ENCODE measurements around the gene NCKAP5. TPM values are rescaled to one million over a fixed set of nuclear protein-coding genes. Genes with fewer than 3 reads are reported as not detected.

NCKAP5 gene
- total and polyA plus RNA-seq, 2 of the 8 experiments (the other 6 are each of a cell fraction or from before 2014, with no cell fraction given), result 0.27 to 0.86 TPM

DNA sequence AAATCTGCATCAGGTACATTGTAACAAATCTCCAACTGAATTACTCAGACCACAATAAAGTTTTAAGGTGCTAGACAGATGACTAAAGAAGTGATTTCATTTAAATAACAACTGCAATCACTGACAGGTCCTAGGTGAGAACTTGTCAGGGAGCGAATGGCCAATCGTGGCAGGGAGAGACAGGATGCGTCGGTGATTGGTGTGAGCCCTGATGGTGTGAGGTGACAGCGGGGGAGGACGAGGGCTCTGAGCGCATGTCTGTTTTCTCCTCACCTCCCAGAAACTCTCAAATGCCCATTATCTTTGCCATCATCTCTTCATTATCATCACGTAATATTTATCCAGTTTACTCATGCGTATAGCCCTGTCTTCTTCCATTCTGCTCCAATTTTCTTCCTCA is 690.3 kb downstream of the NCKAP5 start:
- Histone ChIP-seq H4K5ac (ENCODE audit: insufficient read length, low read depth, low read length) (no peak overlapping the region), H3K27me3 (replicated peaks in 1 of 4; ENCODE audit: control insufficient read depth in 3 of 4, extremely low read depth in 1 of 4, insufficient read depth in 3 of 4, low read length in 3 of 4) (no peaks in the 10 kb centered on the region), H2BK15ac (ENCODE audit: low read length) (no peak overlapping the region), H3K23ac (ENCODE audit: insufficient read length) (no peak overlapping the region), H4K8ac (ENCODE audit: extremely low read depth, insufficient read depth, low read length) (no peak overlapping the region), H2AFZ (ENCODE audit: low read length) (no peak overlapping the region), H3K36me3 (ENCODE audit: control insufficient read depth in 2 of 4, insufficient read depth in 4 of 4, low read length in 3 of 4) (no peaks in the 10 kb centered on the region), H4K91ac (replicated peaks; ENCODE audit: insufficient read length, low read length) (no peak overlapping the region), H3K9ac (replicated peaks in 1 of 4; ENCODE audit: extremely low read depth in 1 of 4, low read depth in 3 of 4, low read length in 3 of 4) (no peak overlapping the region), H3K18ac (ENCODE audit: extremely low read depth, low read length) (no peak overlapping the region), H3K14ac (ENCODE audit: insufficient read length) (no peak overlapping the region), H3K27ac (ENCODE audit: low read depth, low read length) (no peak overlapping the region), H3K4me3 (ENCODE audit: extremely low read depth in 1 of 4, insufficient read depth in 2 of 4, low read depth in 3 of 4, low read length in 4 of 4) (no peak overlapping the region), H3K79me1 (ENCODE audit: low read depth, low read length) (no peaks in the 10 kb centered on the region), H3K79me2 (ENCODE audit: control insufficient read depth in 1 of 2, insufficient read depth in 2 of 2, low read length in 2 of 2) (no peaks in the 10 kb centered on the region), H2BK12ac (ENCODE audit: low read depth, low read length) (no peak overlapping the region), H2BK20ac (ENCODE audit: low read length) (no peak overlapping the region), H3K4me1 (replicated peaks in 1 of 4; ENCODE audit: control insufficient read depth in 3 of 4, insufficient read depth in 4 of 4, low read length in 3 of 4) (peaks cover 0 to 2% (median 0%) of the 10 kb centered on the region in 4 experiments; a peak in 2 of 7 replicates), H3K9me3 (ENCODE audit: insufficient read depth in 2 of 2, low read depth in 1 of 2, low read length in 1 of 2) (no peaks in the 10 kb centered on the region), H3K56ac (replicated peaks; ENCODE audit: insufficient read length, low read depth, low read length) (no peak overlapping the region), H3K4ac (replicated peaks; ENCODE audit: insufficient read length, low read depth, low read length) (no peak overlapping the region), H2BK5ac (ENCODE audit: low read depth, low read length) (no peak overlapping the region), H2BK120ac (replicated peaks; ENCODE audit: low read depth, low read length) (no peak overlapping the region), H3K4me2 (ENCODE audit: insufficient read depth in 1 of 2, low read depth in 2 of 2, low read length in 2 of 2) (no peak overlapping the region), H2AK5ac (ENCODE audit: low read depth, low read length) (no peak overlapping the region), H4K20me1 (replicated peaks in 1 of 2; ENCODE audit: control insufficient read depth in 1 of 2, insufficient read depth in 2 of 2, low read length in 2 of 2) (no peaks in the 10 kb centered on the region), H3K23me2 (ENCODE audit: low read depth, low read length) (no peaks in the 10 kb centered on the region)
- FAIRE-seq (no peak), DNase-seq (ENCODE audit: low read depth in 1 of 2, low spot score in 2 of 2) (no peak)
- CTCF ChIA-PET (ENCODE audit: partially characterized antibody), result interaction anchor here (0.6 kb wide), 1 partner anchor 1009 kb away, joined by 4 read pairs; no protein-coding TSS in a partner anchor
- POLR2A ChIA-PET (ENCODE audit: partially characterized antibody), result no interaction called here
- WGBS, 2 experiments (ENCODE audit: extremely low coverage in 1 of 2, insufficient coverage in 1 of 2, insufficient read length in 1 of 2, insufficient replicate concordance in 2 of 2, low coverage in 1 of 2, low lambda C conversion rate in 2 of 2, missing lambda C conversion rate in 1 of 2), result 88 to 100% methylated on average over 2 to 9 of the region's 9 CpGs
- TF ChIP-seq TAF1 (IDR thresholded peaks at IDR 0.05; ENCODE audit: low read depth, low read length), result no peak
- TF ChIP-seq TAF7 (optimal IDR thresholded peaks at IDR 0.05; ENCODE audit: borderline replicate concordance, low read depth, low read length), result no peak
- no peak for TF ChIP-seq CREB1 (IDR thresholded peaks at IDR 0.05)
- no peak for TF ChIP-seq KDM4A (IDR thresholded peaks at IDR 0.05; ENCODE audit: low read depth, low read length, severe bottlenecking)
- TF ChIP-seq SIRT6 (IDR thresholded peaks at IDR 0.05; ENCODE audit: low read length), result no peak
- TF ChIP-seq SP2 (IDR thresholded peaks at IDR 0.05; ENCODE audit: low read length), result no peak
- TF ChIP-seq SUZ12 (IDR thresholded peaks at IDR 0.05; ENCODE audit: low read length), result no peak
- no peak for TF ChIP-seq CHD2 (IDR thresholded peaks at IDR 0.05; ENCODE audit: low read length)
- TF ChIP-seq ASH2L (IDR thresholded peaks at IDR 0.05; ENCODE audit: low read length), result no peak
- TF ChIP-seq, protein P1, sequence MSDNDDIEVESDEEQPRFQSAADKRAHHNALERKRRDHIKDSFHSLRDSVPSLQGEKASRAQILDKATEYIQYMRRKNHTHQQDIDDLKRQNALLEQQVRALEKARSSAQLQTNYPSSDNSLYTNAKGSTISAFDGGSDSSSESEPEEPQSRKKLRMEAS (IDR thresholded peaks at IDR 0.05), result no peak
- TF ChIP-seq SAP30 (IDR thresholded peaks at IDR 0.05; ENCODE audit: insufficient read depth, insufficient replicate concordance, low read length), result no peak
- TF ChIP-seq SIX5 (IDR thresholded peaks at IDR 0.05; ENCODE audit: low read depth, low read length), result no peak
- no peak for TF ChIP-seq RBBP5 (IDR thresholded peaks at IDR 0.05; ENCODE audit: borderline replicate concordance, low read depth, low read length)
- TF ChIP-seq RNF2 (IDR thresholded peaks at IDR 0.05; ENCODE audit: borderline replicate concordance, low read depth, low read length, missing control alignments, poor library complexity, severe bottlenecking), result no peak
- no peak for TF ChIP-seq PHF8 (conservative IDR thresholded peaks at IDR 0.05; ENCODE audit: low read depth, low read length)
